HG02759 (cell line): ENCODE data around the gene COBL.

Experiments used
- ATAC-seq: cut with Tn5 transposase; IDR thresholded peaks from one replicate; pipeline ENCODE4 v1.9.1; 2021; ENCODE audit warnings: mild to moderate bottlenecking, moderate library complexity; ENCODE audit not compliant: unreplicated experiment

Gene COBL

GRCh38 chr7:51151455-51151854 lies 165.2 kb downstream of the COBL start:
- ATAC-seq = no peak

- ATAC-seq = no peak
Observed at GRCh38 chr7:51150193-51150592, 166.4 kb downstream of the COBL start.

- no peak for ATAC-seq
Observed at GRCh38 chr7:51148216-51148615, 168.4 kb downstream of the COBL start.

GRCh38 chr7:51146816-51147586 lies 169.6 kb downstream of the COBL start:
- no peak for ATAC-seq

GRCh38 chr7:51144178-51144577 lies 172.4 kb downstream of the COBL start:
- ATAC-seq = no peak

- ATAC-seq = no peak
Observed at GRCh38 chr7:51142741-51143385, 173.7 kb downstream of the COBL start.

- ATAC-seq = no peak
Observed at GRCh38 chr7:51141451-51142003, 175.1 kb downstream of the COBL start.

GRCh38 chr7:51140199-51141164 lies 176.1 kb downstream of the COBL start:
- no peak for ATAC-seq

- no peak for ATAC-seq
Observed at GRCh38 chr7:51139796-51140195, 176.8 kb downstream of the COBL start.

- ATAC-seq = no peak
Observed at GRCh38 chr7:51138123-51139085, 178.2 kb downstream of the COBL start.

GRCh38 chr7:51135576-51135975 lies 181.0 kb downstream of the COBL start:
- no peak for ATAC-seq

- no peak for ATAC-seq
Observed at GRCh38 chr7:51134013-51134441, 182.6 kb downstream of the COBL start.

- ATAC-seq = no peak
Observed at GRCh38 chr7:51132661-51133060, 183.9 kb downstream of the COBL start.

GRCh38 chr7:51129527-51130472 lies 186.8 kb downstream of the COBL start:
- no peak for ATAC-seq

- no peak for ATAC-seq
Observed at GRCh38 chr7:51128545-51129435, 187.8 kb downstream of the COBL start.

- no peak for ATAC-seq
Observed at GRCh38 chr7:51127618-51127904, 189.0 kb downstream of the COBL start.

- no peak for ATAC-seq
Observed at GRCh38 chr7:51126813-51127617, 189.6 kb downstream of the COBL start.
